Measurements from ENCODE around the gene GAL.

DNA sequence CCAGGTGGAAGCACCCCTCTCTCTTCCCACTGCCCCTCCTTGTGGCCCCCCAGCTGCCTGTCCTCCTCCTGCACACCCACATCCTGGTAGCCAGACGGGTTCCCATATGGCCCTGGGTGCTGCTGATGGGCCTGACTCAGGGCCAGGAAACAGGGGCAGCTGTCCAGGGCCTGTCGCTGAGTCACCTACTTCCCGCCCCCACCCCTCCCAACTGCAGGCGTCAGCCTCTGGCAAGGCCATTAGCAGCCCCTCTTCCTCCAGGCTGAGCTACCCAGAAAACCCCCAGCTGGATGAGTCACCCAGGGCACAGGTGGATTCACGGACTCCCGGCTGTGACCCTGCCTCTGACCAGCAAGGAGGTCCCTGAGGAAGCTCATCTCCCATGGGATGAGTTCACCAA is 6.9 kb upstream of the GAL start:
- TF ChIP-seq, protein P1, sequence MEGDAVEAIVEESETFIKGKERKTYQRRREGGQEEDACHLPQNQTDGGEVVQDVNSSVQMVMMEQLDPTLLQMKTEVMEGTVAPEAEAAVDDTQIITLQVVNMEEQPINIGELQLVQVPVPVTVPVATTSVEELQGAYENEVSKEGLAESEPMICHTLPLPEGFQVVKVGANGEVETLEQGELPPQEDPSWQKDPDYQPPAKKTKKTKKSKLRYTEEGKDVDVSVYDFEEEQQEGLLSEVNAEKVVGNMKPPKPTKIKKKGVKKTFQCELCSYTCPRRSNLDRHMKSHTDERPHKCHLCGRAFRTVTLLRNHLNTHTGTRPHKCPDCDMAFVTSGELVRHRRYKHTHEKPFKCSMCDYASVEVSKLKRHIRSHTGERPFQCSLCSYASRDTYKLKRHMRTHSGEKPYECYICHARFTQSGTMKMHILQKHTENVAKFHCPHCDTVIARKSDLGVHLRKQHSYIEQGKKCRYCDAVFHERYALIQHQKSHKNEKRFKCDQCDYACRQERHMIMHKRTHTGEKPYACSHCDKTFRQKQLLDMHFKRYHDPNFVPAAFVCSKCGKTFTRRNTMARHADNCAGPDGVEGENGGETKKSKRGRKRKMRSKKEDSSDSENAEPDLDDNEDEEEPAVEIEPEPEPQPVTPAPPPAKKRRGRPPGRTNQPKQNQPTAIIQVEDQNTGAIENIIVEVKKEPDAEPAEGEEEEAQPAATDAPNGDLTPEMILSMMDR (conservative IDR thresholded peaks at IDR 0.05; ENCODE audit: low read depth, low read length): no peak
- no peak for TF ChIP-seq EZH2 (IDR thresholded peaks at IDR 0.05; ENCODE audit: borderline replicate concordance, low read depth, low read length, poor library complexity, severe bottlenecking)

Measured in A673 (cell line).